Heart left ventricle (tissue), 16 donors: ENCODE data around the gene SERTAD2. TPM values are rescaled to one million over a fixed set of nuclear protein-coding genes. Genes with fewer than 3 reads are reported as not detected.

Experiments
- ATAC-seq, 4 donors: fragments of 200-7000 bp; cut with Tn5 transposase; one replicate each; pipeline ENCODE4 v1.9.1; 2020 to 2022; ENCODE audit warnings: moderate library complexity in 4 of 4, mild to moderate bottlenecking in 3 of 4, moderate number of reproducible peaks in 1 of 4
- DNase-seq, 5 donors: peaks; one replicate each; pipeline ENCODE4 v3.0.0-alpha.2; 2020
- H3K27ac ChIP-seq, 12 donors: fragments of 200-600 bp; sonication (generic) in 4 of 12; one replicate each; pipeline versions ENCODE4 v1.5.0 to v1.8.0; 2016 to 2022; ENCODE audit warnings: mild to moderate bottlenecking in 2 of 12
- H3K27me3 ChIP-seq, 9 donors: fragments of 200-600 bp; sonication (generic) in 2 of 9; one replicate each; pipeline versions ENCODE4 v1.5.1 to v1.8.0; 2016 to 2022; ENCODE audit warnings: mild to moderate bottlenecking in 3 of 9
- H3K36me3 ChIP-seq, 9 donors: fragments of 200-600 bp; sonication (generic) in 2 of 9; one replicate each; pipeline versions ENCODE4 v1.5.0 to v1.8.0; 2018 to 2022; ENCODE audit warnings: mild to moderate bottlenecking in 2 of 9
- H3K4me1 ChIP-seq, 12 donors: fragments of 200-600 bp; sonication (generic) in 4 of 12; one replicate each; pipeline versions ENCODE4 v1.5.0 to v1.8.0; 2016 to 2022; ENCODE audit warnings: mild to moderate bottlenecking in 3 of 12
- H3K4me3 ChIP-seq, 12 donors: fragments of 200-600 bp; sonication (generic) in 4 of 12; one replicate each; pipeline versions ENCODE4 v1.5.0 to v1.8.0; 2017 to 2022; ENCODE audit warnings: mild to moderate bottlenecking in 9 of 12, moderate library complexity in 4 of 12
- H3K9me3 ChIP-seq, 12 donors: fragments of 200-600 bp; sonication (generic) in 4 of 12; one replicate each; pipeline versions ENCODE4 v1.5.0 to v1.8.0; 2016 to 2022; ENCODE audit warnings: mild to moderate bottlenecking in 1 of 12
- CTCF ChIP-seq, 12 donors: fragments of 200-600 bp; sonication (generic) in 4 of 12; IDR thresholded peaks; one replicate each; pipeline versions ENCODE4 v1.5.0 to v1.8.0; 2018 to 2022; ENCODE audit warnings: antibody characterized with exemption in 12 of 12, mild to moderate bottlenecking in 5 of 12
- POLR2A ChIP-seq, 2 donors: fragments of 450-650 bp; IDR thresholded peaks; one replicate each; pipeline ENCODE4 v1.6.1; 2017; ENCODE audit warnings: antibody characterized with exemption in 2 of 2, mild to moderate bottlenecking in 2 of 2, moderate library complexity in 2 of 2
- whole genome bisulfite sequencing, 4 donors: extraction: QIAGEN DNeasy Blood & Tissue Kit in 2 of 4; methylation state at CpG; one replicate each; pipeline versions ENCODE4 v1.1.5 to v1.1.7; 2013 to 2018; 5-methylcytosine and 5-hydroxymethylcytosine counted together
- intact Hi-C, 10 donors: fragments of 100-400 bp; cut with DNase I; formaldehyde crosslinking; loops; one replicate each; pipeline versions ENCODE4 v1.11.1 to v1.14.2; 2022
- polyA plus RNA-seq, 2 donors: library from polyadenylated mRNA; stranded (reverse); fragments of 200-250 nt; gene quantifications; one replicate each; pipeline ENCODE4 v1.2.3, GENCODE V29; 2013
- total RNA-seq, 9 donors: library from RNA; depleted of rRNA in 2 of 9; stranded (reverse); fragments of >200 nt in 2 of 9; fragmentation: NEBNext Ultra II Directional in 3 of 9; extraction: Animal tissue kit (Norgen Biotek cat#: 25700) in 3 of 9; gene quantifications; one replicate each; pipeline versions ENCODE4 v1.1.0 to v1.2.4, GENCODE V29; 2016 to 2023
- donor health status: ischemic (EF 13 %, LVEDD 7.1; RV severe dilation, severe dysfunction).
- donor health status: healthy with polysubstance abuse.
- donor health status: DM: no; HTN: yes; CAD: no.
- donor health status: DM: no; HTN: no; CAD: no.
- donor health status: ischemic (EF 25% LVEDD 6.9; RV normal size, moderate dysfunction).
- donor health status: ischemic (EF 25% LVEDD 5.7; RV mildly dilated, moderate dysfunction).
- donor health status: healthy.
- donor health status: DM: yes; HTN: yes; CAD: no.
- donor health status: ischemic (EF 35%, LVEDD 5.7; RV mildly dilated, moderate dysfunction).
- donor health status: nonischemic (EF 11% LVEDD 7.7; RV severe dilation, severe dysfunction).
- donor health status: DM: yes; HTN: yes; CAD: no.
- donor health status: PGD.
- donor health status: ischemic (EF 29% LVEDD 5.4; RV normal size, mild dysfunction).
- donor health status: nonischemic (EF 23%, LVEDD 6.1; RV moderate dilation, normal function).

Gene SERTAD2
- total and polyA plus RNA-seq, 11 donors: 5.1 to 21.6 (median 15.5) TPM

GRCh38 chr2:64696636-64697035 lies 42.9 kb upstream of the SERTAD2 start:
- Histone ChIP-seq H3K27me3 (no peaks in the 10 kb centered on the region), H3K36me3 (no peaks in the 10 kb centered on the region), H3K4me3 (no peak overlapping the region), H3K4me1 (peaks cover 0 to 23% (median 0%) of the 10 kb centered on the region in 12 donors), H3K27ac (no peak overlapping the region), H3K9me3 (no peaks in the 10 kb centered on the region)
- TF ChIP-seq CTCF (IDR thresholded peaks at IDR 0.05): no peak
- no peak for TF ChIP-seq POLR2A (IDR thresholded peaks at IDR 0.05)
- intact Hi-C loops: loop anchor here in 1 of 10 donors (5.0 kb wide), 1 partner anchor 34 kb away; no protein-coding TSS in a partner anchor
- ATAC-seq: no peak
- WGBS, 4 donors: 94 to 100% (median 99%) methylated on average over 1 of the region's 1 CpG
- no peak for DNase-seq

GRCh38 chr2:64695721-64696261 lies 42.1 kb upstream of the SERTAD2 start:
- intact Hi-C loops: loop anchor here in 1 of 10 donors (5.0 kb wide), 1 partner anchor 33 kb away; no protein-coding TSS in a partner anchor

GRCh38 chr2:64692401-64692800 lies 38.7 kb upstream of the SERTAD2 start:
- no peak for ATAC-seq
- no peak overlapping the region for H3K4me3 ChIP-seq
- H3K36me3 ChIP-seq: no peaks in the 10 kb centered on the region
- TF ChIP-seq CTCF (IDR thresholded peaks at IDR 0.05) (no peak), POLR2A (IDR thresholded peaks at IDR 0.05) (no peak)
- no peak for DNase-seq
- H3K27me3 ChIP-seq: no peaks in the 10 kb centered on the region
- intact Hi-C loops: no loop called here
- 68 to 88% (median 71%) methylated on average over 4 of the region's 4 CpGs for WGBS, 4 donors
- no peak overlapping the region for H3K27ac ChIP-seq
- peaks cover 0 to 9% (median 0%) of the 10 kb centered on the region in 12 donors for H3K4me1 ChIP-seq
- no peaks in the 10 kb centered on the region for H3K9me3 ChIP-seq

More at GRCh38 chr2:64695721-64696261, 42.1 kb upstream of the SERTAD2 start:
- DNase-seq: no peak
- no peak overlapping the region for H3K27ac ChIP-seq
- H3K9me3 ChIP-seq: no peaks in the 10 kb centered on the region
- 50 to 71% (median 55%) methylated on average over 1 of the region's 1 CpG for WGBS, 4 donors
- ATAC-seq: peak in 1 of 4 donors; percentile 49
- no peaks in the 10 kb centered on the region for H3K36me3 ChIP-seq
- no peak overlapping the region for H3K4me3 ChIP-seq
- peaks cover 0 to 23% (median 0%) of the 10 kb centered on the region in 12 donors for H3K4me1 ChIP-seq
- no peaks in the 10 kb centered on the region for H3K27me3 ChIP-seq
- TF ChIP-seq CTCF (IDR thresholded peaks at IDR 0.05) (no peak), POLR2A (IDR thresholded peaks at IDR 0.05) (no peak)

- no peaks in the 10 kb centered on the region for H3K9me3 ChIP-seq
- TF ChIP-seq CTCF (IDR thresholded peaks at IDR 0.05) (no peak), POLR2A (IDR thresholded peaks at IDR 0.05) (no peak)
- intact Hi-C loops: no loop called here
- ATAC-seq: no peak
- H3K4me3 ChIP-seq: no peak overlapping the region
- no peaks in the 10 kb centered on the region for H3K4me1 ChIP-seq
- no peaks in the 10 kb centered on the region for H3K27me3 ChIP-seq
- H3K27ac ChIP-seq: no peak overlapping the region
- no peaks in the 10 kb centered on the region for H3K36me3 ChIP-seq
- no peak for DNase-seq
Measured at GRCh38 chr2:64688909-64689308, 35.2 kb upstream of the SERTAD2 start.
